SK-N-SH treated with all-trans-retinoic acid at 6 μM for 48 hours (cell line): Measurements from ENCODE around the gene SAMD8.

Experiments
- ARNTL ChIP-seq: fragments of 450-650 bp; formaldehyde crosslinking; IDR thresholded peaks from 2 replicates; pipeline ENCODE4 v1.5.0; 2020; ENCODE audit warnings: low read depth, mild to moderate bottlenecking, moderate library complexity, borderline replicate concordance
- CREB5 ChIP-seq: fragments of 250-450 bp; sonication (Bioruptor Pico); IDR thresholded peaks from 2 replicates; pipeline ENCODE4 v1.5.1; 2020; ENCODE audit warnings: low read depth, mild to moderate bottlenecking, moderate library complexity
- CSDC2 ChIP-seq: fragments of 250-450 bp; sonication (Bioruptor Pico); IDR thresholded peaks from 2 replicates; pipeline ENCODE4 v1.5.0; 2020; ENCODE audit warnings: mild to moderate bottlenecking, moderate library complexity
- GLIS3 ChIP-seq: fragments of 250-450 bp; sonication (Bioruptor Pico); IDR thresholded peaks from 2 replicates; pipeline ENCODE4 v1.5.0; 2020; ENCODE audit warnings: mild to moderate bottlenecking, moderate library complexity
- PATZ1 ChIP-seq: fragments of 250-450 bp; sonication (Bioruptor Pico); IDR thresholded peaks from 2 replicates; pipeline ENCODE4 v1.8.0; 2020; ENCODE audit warnings: mild to moderate bottlenecking, moderate library complexity, borderline replicate concordance
- RARB ChIP-seq: fragments of 250-450 bp; sonication (Bioruptor Pico); IDR thresholded peaks from 2 replicates; pipeline ENCODE4 v1.8.0; 2021; ENCODE audit warnings: mild to moderate bottlenecking, moderate library complexity
- SNAI2 ChIP-seq: fragments of 250-450 bp; sonication (Bioruptor Pico); IDR thresholded peaks from 2 replicates; pipeline ENCODE4 v1.5.0; 2020; ENCODE audit warnings: mild to moderate bottlenecking, moderate library complexity
- ZC3H10 ChIP-seq: fragments of 250-450 bp; sonication (Bioruptor Pico); IDR thresholded peaks from 2 replicates; pipeline ENCODE4 v1.5.1; 2021; ENCODE audit warnings: mild to moderate bottlenecking, moderate library complexity
- ZFP3 ChIP-seq: fragments of 250-450 bp; sonication (Bioruptor Pico); IDR thresholded peaks from 2 replicates; pipeline ENCODE4 v1.5.0; 2020; ENCODE audit warnings: mild to moderate bottlenecking, moderate library complexity

- TF ChIP-seq RARB (CRISPR knock-in tag): no peak
- no peak for TF ChIP-seq ARNTL
- no peak for TF ChIP-seq PATZ1 (CRISPR knock-in tag)
- TF ChIP-seq GLIS3 (CRISPR knock-in tag): no peak
- no peak for TF ChIP-seq ZC3H10 (CRISPR knock-in tag)
- TF ChIP-seq CREB5: no peak
- TF ChIP-seq ZFP3 (CRISPR knock-in tag): no peak
- TF ChIP-seq SNAI2 (CRISPR knock-in tag): no peak
- TF ChIP-seq CSDC2 (CRISPR knock-in tag): no peak
These were observed 90.4 kb downstream of the SAMD8 start for GRCh38 chr10:75201793-75202307.
